WTC11 (cell line): ENCODE data around the gene P2RY6. TPM values are rescaled to one million over a fixed set of nuclear protein-coding genes. Genes with fewer than 3 reads are reported as not detected.

ENCODE experiments used
- ATAC-seq: fragments of 200-7000 bp; cut with Tn5 transposase; 2 replicates; pipeline ENCODE4 v1.10.0; 2021; ENCODE audit warnings: mild to moderate bottlenecking, moderate library complexity
- CTCF ChIA-PET: fragments of 300-600 bp; sonication (Branson Sonifier 250); formaldehyde crosslinking; loops from one replicate; lab custom pipeline; 2021; ENCODE audit warnings: antibody characterized with exemption; lab: Charles Lee
- POLR2A ChIA-PET: fragments of 350-600 bp; sonication (Branson Sonifier 250); formaldehyde crosslinking; loops from one replicate; lab custom pipeline; 2021; ENCODE audit warnings: antibody characterized with exemption; lab: Charles Lee
- DNase-seq: peaks from one replicate; pipeline ENCODE4 v3.0.0; 2021; ENCODE audit warnings: low spot score
- H3K27ac Mint-ChIP-seq: 2 replicates; pipeline ENCODE4 v1.8.0; 2021; ENCODE audit warnings: mixed read lengths
- H3K27me3 Mint-ChIP-seq: 2 replicates; pipeline ENCODE4 v1.8.0; 2021; ENCODE audit warnings: low read depth, mild to moderate bottlenecking, moderate library complexity, mixed read lengths
- H3K36me3 Mint-ChIP-seq: 2 replicates; pipeline ENCODE4 v1.8.0; 2021; ENCODE audit warnings: mixed read lengths
- H3K4me1 Mint-ChIP-seq: 2 replicates; pipeline ENCODE4 v1.8.0; 2022; ENCODE audit warnings: mixed read lengths
- H3K4me3 Mint-ChIP-seq: 2 replicates; pipeline ENCODE4 v1.8.0; 2021; ENCODE audit warnings: mild to moderate bottlenecking, moderate library complexity, mixed read lengths
- H3K9me3 Mint-ChIP-seq: 2 replicates; pipeline ENCODE4 v1.8.0; 2021; ENCODE audit warnings: mixed read lengths
- ELF4 ChIP-seq: sonication (generic); formaldehyde crosslinking; IDR thresholded peaks from 2 replicates; pipeline ENCODE4 v1.8.1; 2022; ENCODE audit warnings: low read depth, mild to moderate bottlenecking, moderate library complexity, missing genetic modification reagents
- FOXK1 ChIP-seq: sonication (generic); formaldehyde crosslinking; IDR thresholded peaks from 2 replicates; pipeline ENCODE4 v1.8.0; 2022; ENCODE audit warnings: mild to moderate bottlenecking, moderate library complexity, missing genetic modification reagents
- JAZF1 ChIP-seq: fragments of 250-450 bp; sonication (Bioruptor Pico); IDR thresholded peaks from 2 replicates; pipeline ENCODE4 v1.9.0; 2021; ENCODE audit warnings: moderate library complexity, mild to moderate bottlenecking, inconsistent platforms
- KAT7 ChIP-seq: sonication (generic); formaldehyde crosslinking; IDR thresholded peaks from 2 replicates; pipeline ENCODE4 v1.8.1; 2023; ENCODE audit warnings: missing genetic modification reagents, mild to moderate bottlenecking, borderline replicate concordance
- NR1H2 ChIP-seq: sonication (generic); formaldehyde crosslinking; IDR thresholded peaks from 2 replicates; pipeline ENCODE4 v1.9.0; 2021; ENCODE audit warnings: mild to moderate bottlenecking, moderate library complexity, missing genetic modification reagents
- NR2C2 ChIP-seq: sonication (generic); formaldehyde crosslinking; IDR thresholded peaks from 2 replicates; pipeline ENCODE4 v1.8.0; 2022; ENCODE audit warnings: mild to moderate bottlenecking, missing genetic modification reagents
- OVOL2 ChIP-seq: fragments of 250-450 bp; sonication (Bioruptor Pico); IDR thresholded peaks from 2 replicates; pipeline ENCODE4 v1.9.0; 2021; ENCODE audit warnings: mild to moderate bottlenecking, borderline replicate concordance
- TP53 ChIP-seq: sonication (generic); formaldehyde crosslinking; IDR thresholded peaks from 2 replicates; pipeline ENCODE4 v1.8.1; 2023; ENCODE audit warnings: mild to moderate bottlenecking, missing genetic modification reagents
- ZNF317 ChIP-seq: sonication (generic); formaldehyde crosslinking; IDR thresholded peaks from 2 replicates; pipeline ENCODE4 v1.8.1; 2023; ENCODE audit warnings: low read depth, mild to moderate bottlenecking, moderate library complexity, missing genetic modification reagents, borderline replicate concordance
- total RNA-seq: library from RNA; stranded (reverse); gene quantifications from 3 replicates; pipeline ENCODE4 v1.2.3, GENCODE V29; 2021
- TF ChIP-seq, protein P1 (sequence below): sonication (generic); formaldehyde crosslinking; IDR thresholded peaks from 2 replicates; pipeline ENCODE4 v1.8.0; 2023; ENCODE audit warnings: mild to moderate bottlenecking, missing genetic modification reagents
- TF ChIP-seq, protein P2 (sequence below): sonication (generic); formaldehyde crosslinking; IDR thresholded peaks from 2 replicates; pipeline ENCODE4 v1.8.0; 2022; ENCODE audit warnings: missing genetic modification reagents
- TF ChIP-seq, protein P3 (sequence below): fragments of 250-450 bp; sonication (Bioruptor Pico); IDR thresholded peaks from 2 replicates; pipeline ENCODE4 v1.9.0; 2021; ENCODE audit warnings: mild to moderate bottlenecking
- TF ChIP-seq, protein P4 (sequence below): sonication (generic); formaldehyde crosslinking; IDR thresholded peaks from 2 replicates; pipeline ENCODE4 v1.8.1; 2023; ENCODE audit warnings: mild to moderate bottlenecking, moderate library complexity, missing genetic modification reagents
- TF ChIP-seq, protein P5 (sequence below): sonication (generic); formaldehyde crosslinking; IDR thresholded peaks from 2 replicates; pipeline ENCODE4 v1.8.0; 2022; ENCODE audit warnings: mild to moderate bottlenecking, missing genetic modification reagents

Gene P2RY6
- total RNA-seq, 1 experiment from 2014 or later, result not detected

DNA sequence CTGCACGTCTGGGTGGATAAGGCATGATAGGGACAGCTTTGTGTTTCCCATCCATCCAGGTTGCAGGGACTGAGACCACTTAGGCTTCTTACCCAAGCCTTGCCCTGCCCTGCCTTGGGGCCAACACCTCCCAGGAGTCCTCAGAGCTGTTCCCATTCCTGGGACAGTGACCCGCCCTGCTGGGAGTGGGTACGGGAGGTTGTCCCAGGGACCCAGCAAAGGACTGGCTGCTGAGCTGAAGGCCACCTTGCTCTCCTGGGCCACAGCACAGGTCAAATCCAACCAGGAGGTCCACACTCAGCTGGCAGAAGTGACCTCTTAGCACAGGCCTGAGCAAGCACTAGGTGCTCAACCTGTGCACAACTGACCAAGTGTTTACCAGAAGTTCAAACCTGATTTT is 19.1 kb downstream of the P2RY6 start (continued):
- TF ChIP-seq, protein P1, sequence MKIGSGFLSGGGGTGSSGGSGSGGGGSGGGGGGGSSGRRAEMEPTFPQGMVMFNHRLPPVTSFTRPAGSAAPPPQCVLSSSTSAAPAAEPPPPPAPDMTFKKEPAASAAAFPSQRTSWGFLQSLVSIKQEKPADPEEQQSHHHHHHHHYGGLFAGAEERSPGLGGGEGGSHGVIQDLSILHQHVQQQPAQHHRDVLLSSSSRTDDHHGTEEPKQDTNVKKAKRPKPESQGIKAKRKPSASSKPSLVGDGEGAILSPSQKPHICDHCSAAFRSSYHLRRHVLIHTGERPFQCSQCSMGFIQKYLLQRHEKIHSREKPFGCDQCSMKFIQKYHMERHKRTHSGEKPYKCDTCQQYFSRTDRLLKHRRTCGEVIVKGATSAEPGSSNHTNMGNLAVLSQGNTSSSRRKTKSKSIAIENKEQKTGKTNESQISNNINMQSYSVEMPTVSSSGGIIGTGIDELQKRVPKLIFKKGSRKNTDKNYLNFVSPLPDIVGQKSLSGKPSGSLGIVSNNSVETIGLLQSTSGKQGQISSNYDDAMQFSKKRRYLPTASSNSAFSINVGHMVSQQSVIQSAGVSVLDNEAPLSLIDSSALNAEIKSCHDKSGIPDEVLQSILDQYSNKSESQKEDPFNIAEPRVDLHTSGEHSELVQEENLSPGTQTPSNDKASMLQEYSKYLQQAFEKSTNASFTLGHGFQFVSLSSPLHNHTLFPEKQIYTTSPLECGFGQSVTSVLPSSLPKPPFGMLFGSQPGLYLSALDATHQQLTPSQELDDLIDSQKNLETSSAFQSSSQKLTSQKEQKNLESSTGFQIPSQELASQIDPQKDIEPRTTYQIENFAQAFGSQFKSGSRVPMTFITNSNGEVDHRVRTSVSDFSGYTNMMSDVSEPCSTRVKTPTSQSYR (CRISPR knock-in tag), result no peak
- TF ChIP-seq JAZF1 (CRISPR knock-in tag) (no peak), ELF4 (CRISPR knock-in tag) (no peak)
- TF ChIP-seq, protein P2, sequence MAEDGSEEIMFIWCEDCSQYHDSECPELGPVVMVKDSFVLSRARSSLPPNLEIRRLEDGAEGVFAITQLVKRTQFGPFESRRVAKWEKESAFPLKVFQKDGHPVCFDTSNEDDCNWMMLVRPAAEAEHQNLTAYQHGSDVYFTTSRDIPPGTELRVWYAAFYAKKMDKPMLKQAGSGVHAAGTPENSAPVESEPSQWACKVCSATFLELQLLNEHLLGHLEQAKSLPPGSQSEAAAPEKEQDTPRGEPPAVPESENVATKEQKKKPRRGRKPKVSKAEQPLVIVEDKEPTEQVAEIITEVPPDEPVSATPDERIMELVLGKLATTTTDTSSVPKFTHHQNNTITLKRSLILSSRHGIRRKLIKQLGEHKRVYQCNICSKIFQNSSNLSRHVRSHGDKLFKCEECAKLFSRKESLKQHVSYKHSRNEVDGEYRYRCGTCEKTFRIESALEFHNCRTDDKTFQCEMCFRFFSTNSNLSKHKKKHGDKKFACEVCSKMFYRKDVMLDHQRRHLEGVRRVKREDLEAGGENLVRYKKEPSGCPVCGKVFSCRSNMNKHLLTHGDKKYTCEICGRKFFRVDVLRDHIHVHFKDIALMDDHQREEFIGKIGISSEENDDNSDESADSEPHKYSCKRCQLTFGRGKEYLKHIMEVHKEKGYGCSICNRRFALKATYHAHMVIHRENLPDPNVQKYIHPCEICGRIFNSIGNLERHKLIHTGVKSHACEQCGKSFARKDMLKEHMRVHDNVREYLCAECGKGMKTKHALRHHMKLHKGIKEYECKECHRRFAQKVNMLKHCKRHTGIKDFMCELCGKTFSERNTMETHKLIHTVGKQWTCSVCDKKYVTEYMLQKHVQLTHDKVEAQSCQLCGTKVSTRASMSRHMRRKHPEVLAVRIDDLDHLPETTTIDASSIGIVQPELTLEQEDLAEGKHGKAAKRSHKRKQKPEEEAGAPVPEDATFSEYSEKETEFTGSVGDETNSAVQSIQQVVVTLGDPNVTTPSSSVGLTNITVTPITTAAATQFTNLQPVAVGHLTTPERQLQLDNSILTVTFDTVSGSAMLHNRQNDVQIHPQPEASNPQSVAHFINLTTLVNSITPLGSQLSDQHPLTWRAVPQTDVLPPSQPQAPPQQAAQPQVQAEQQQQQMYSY (CRISPR knock-in tag), result no peak
- TF ChIP-seq, protein P3, sequence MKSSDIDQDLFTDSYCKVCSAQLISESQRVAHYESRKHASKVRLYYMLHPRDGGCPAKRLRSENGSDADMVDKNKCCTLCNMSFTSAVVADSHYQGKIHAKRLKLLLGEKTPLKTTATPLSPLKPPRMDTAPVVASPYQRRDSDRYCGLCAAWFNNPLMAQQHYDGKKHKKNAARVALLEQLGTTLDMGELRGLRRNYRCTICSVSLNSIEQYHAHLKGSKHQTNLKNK (CRISPR knock-in tag), result no peak
- TF ChIP-seq, all 79 proteins: peak for 0

DNA sequence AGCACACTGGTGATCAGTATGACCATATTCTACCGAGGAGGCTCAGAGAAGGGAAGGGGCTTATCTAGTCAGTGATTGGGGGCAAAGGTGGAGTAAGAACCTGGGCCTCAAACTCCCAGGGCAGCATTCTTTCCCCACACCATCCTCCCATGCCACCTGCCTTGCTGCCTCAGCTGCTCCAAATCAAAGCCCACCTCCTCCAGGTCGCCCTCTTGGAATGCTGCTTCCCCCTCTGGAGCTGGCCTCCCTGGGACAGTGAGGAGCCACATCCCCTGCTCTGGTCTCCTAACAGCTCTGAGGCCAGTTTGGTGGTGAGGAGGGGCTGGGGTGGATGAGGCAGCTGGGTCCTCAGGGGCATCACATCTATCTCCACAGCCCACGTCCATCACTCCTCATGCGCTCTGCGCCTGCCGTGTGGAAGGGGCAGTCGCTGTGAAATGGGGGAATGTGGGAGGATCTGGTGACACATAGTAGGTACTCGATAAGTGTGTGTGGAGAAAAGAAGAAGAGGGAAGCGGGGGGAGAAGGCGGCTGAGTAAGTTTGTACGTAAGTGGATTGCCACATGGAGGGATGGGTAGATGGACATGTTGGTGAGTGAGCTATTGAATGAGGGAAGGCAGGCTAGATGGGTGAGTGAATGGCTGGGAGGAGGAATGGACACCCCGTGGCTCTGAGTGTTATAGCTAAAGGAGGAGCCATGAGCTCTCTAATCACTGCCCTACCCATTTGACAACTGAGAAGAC is 19.8 kb downstream of the P2RY6 start:
- CTCF ChIA-PET, result interaction anchor here (0.6 to 5.6 kb wide), 16 partner anchors 9 to 338 kb away, joined by 3 to 49 read pairs (median 4); partner anchors contain the start of gene P2RY6
- Mint-ChIP-seq H3K4me3 (no peak overlapping the region), H3K9me3 (no peaks in the 10 kb centered on the region), H3K27me3 (peaks cover 13% of the 10 kb centered on the region), H3K27ac (no peak overlapping the region), H3K36me3 (no peaks in the 10 kb centered on the region), H3K4me1 (peaks cover 16% of the 10 kb centered on the region)
- TF ChIP-seq OVOL2 (CRISPR knock-in tag) (no peak), ZNF317 (no peak), KAT7 (CRISPR knock-in tag) (no peak), NR1H2 (CRISPR knock-in tag) (no peak), TP53 (CRISPR knock-in tag) (no peak), NR2C2 (CRISPR knock-in tag) (no peak), FOXK1 (CRISPR knock-in tag) (no peak), ELF4 (CRISPR knock-in tag) (no peak)
- TF ChIP-seq, protein P4, sequence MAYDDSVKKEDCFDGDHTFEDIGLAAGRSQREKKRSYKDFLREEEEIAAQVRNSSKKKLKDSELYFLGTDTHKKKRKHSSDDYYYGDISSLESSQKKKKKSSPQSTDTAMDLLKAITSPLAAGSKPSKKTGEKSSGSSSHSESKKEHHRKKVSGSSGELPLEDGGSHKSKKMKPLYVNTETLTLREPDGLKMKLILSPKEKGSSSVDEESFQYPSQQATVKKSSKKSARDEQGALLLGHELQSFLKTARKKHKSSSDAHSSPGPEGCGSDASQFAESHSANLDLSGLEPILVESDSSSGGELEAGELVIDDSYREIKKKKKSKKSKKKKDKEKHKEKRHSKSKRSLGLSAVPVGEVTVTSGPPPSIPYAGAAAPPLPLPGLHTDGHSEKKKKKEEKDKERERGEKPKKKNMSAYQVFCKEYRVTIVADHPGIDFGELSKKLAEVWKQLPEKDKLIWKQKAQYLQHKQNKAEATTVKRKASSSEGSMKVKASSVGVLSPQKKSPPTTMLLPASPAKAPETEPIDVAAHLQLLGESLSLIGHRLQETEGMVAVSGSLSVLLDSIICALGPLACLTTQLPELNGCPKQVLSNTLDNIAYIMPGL, result no peak
- TF ChIP-seq, protein P5, sequence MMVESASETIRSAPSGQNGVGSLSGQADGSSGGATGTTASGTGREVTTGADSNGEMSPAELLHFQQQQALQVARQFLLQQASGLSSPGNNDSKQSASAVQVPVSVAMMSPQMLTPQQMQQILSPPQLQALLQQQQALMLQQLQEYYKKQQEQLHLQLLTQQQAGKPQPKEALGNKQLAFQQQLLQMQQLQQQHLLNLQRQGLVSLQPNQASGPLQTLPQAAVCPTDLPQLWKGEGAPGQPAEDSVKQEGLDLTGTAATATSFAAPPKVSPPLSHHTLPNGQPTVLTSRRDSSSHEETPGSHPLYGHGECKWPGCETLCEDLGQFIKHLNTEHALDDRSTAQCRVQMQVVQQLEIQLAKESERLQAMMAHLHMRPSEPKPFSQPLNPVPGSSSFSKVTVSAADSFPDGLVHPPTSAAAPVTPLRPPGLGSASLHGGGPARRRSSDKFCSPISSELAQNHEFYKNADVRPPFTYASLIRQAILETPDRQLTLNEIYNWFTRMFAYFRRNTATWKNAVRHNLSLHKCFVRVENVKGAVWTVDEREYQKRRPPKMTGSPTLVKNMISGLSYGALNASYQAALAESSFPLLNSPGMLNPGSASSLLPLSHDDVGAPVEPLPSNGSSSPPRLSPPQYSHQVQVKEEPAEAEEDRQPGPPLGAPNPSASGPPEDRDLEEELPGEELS (CRISPR knock-in tag), result no peak
- ATAC-seq, result no peak
- POLR2A ChIA-PET, result no interaction called here
- no peak for DNase-seq
